ENCODE measurements around the gene PGS1.

DNA sequence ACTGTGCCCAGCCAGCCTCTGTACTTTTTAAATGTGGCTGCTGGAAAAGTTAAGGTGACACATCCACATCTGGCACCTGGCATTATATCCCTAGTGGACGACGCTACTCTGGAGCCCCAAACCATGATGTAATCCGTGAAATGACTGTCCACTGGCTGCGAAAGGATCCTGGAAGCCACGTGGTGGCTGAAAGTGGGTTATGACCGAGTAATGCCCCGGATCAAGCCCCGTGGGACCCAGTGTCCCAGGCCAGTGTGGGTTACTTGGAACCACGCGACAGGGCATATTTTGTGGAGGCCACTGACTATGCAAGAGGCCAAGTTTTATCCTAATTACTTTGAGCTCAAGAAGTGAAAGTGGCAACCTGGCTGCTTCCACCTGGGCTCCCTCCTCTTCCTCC is 79.6 kb downstream of the PGS1 start:
- TF ChIP-seq EZH2 (IDR thresholded peaks at IDR 0.05; ENCODE audit: borderline replicate concordance, low read depth, low read length, poor library complexity, severe bottlenecking): no peak
- TF ChIP-seq, protein P1, sequence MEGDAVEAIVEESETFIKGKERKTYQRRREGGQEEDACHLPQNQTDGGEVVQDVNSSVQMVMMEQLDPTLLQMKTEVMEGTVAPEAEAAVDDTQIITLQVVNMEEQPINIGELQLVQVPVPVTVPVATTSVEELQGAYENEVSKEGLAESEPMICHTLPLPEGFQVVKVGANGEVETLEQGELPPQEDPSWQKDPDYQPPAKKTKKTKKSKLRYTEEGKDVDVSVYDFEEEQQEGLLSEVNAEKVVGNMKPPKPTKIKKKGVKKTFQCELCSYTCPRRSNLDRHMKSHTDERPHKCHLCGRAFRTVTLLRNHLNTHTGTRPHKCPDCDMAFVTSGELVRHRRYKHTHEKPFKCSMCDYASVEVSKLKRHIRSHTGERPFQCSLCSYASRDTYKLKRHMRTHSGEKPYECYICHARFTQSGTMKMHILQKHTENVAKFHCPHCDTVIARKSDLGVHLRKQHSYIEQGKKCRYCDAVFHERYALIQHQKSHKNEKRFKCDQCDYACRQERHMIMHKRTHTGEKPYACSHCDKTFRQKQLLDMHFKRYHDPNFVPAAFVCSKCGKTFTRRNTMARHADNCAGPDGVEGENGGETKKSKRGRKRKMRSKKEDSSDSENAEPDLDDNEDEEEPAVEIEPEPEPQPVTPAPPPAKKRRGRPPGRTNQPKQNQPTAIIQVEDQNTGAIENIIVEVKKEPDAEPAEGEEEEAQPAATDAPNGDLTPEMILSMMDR (conservative IDR thresholded peaks at IDR 0.05; ENCODE audit: low read depth, low read length): no peak
